Transverse colon (tissue), 4 donors: Measurements from ENCODE around the gene TMC3. TPM values are rescaled to one million over a fixed set of nuclear protein-coding genes. Genes with fewer than 3 reads are reported as not detected.

Source experiments
- DNase-seq: peaks from one replicate; pipeline ENCODE4 v3.0.0-alpha.2; 2019
- H3K27ac ChIP-seq, 4 donors: fragments of 200-600 bp; sonication (generic); 2 replicates each; pipeline ENCODE4 v1.5.1; 2016 to 2018; ENCODE audit warnings: inconsistent platforms in 4 of 4
- H3K27me3 ChIP-seq: fragments of 200-600 bp; sonication (generic); 2 replicates; pipeline ENCODE4 v1.5.1; 2017; ENCODE audit warnings: inconsistent platforms
- H3K36me3 ChIP-seq, 4 donors: fragments of 200-600 bp; sonication (generic); 2 replicates each; pipeline ENCODE4 v1.5.1; 2017 to 2019; ENCODE audit warnings: inconsistent platforms in 4 of 4
- H3K4me1 ChIP-seq, 4 donors: fragments of 200-600 bp; sonication (generic); 2 replicates each; pipeline ENCODE4 v1.5.1; 2017 to 2020; ENCODE audit warnings: inconsistent platforms in 4 of 4
- H3K4me3 ChIP-seq, 4 donors: fragments of 200-600 bp; sonication (generic); 1 replicate in 1 of 4; 2 replicates in 3 of 4; pipeline versions ENCODE4 v1.5.1 to v1.6.1; 2017 to 2019; ENCODE audit warnings: inconsistent platforms in 4 of 4
- H3K9me3 ChIP-seq, 2 donors: fragments of 200-600 bp; sonication (generic); 2 replicates each; pipeline ENCODE4 v1.5.1; 2017 to 2019; ENCODE audit warnings: inconsistent platforms in 2 of 2
- EP300 ChIP-seq: sonication (generic); formaldehyde crosslinking; IDR thresholded peaks from one replicate; pipeline ENCODE4 v1.6.1; 2017; ENCODE audit warnings: antibody characterized with exemption, low read depth
- POLR2A ChIP-seq: fragments of 450-650 bp; IDR thresholded peaks from one replicate; pipeline ENCODE4 v1.6.1; 2016; ENCODE audit warnings: antibody characterized with exemption, mild to moderate bottlenecking, moderate library complexity
- POLR2AphosphoS5 ChIP-seq, 3 donors: sonication (generic); formaldehyde crosslinking; IDR thresholded peaks; one replicate each; pipeline ENCODE4 v1.6.1; 2016; ENCODE audit warnings: antibody characterized with exemption in 3 of 3
- WGBS, 2 donors: methylation state at CpG; one replicate each; pipeline ENCODE4 v1.1.5; 2018; ENCODE audit warnings: low coverage in 1 of 2; 5-methylcytosine and 5-hydroxymethylcytosine counted together
- in situ Hi-C, 4 donors: fragments of 200-750 bp; cut with MboI; loops; one replicate each; pipeline versions ENCODE4 v1.15.0 to v1.15.1; 2017; ENCODE audit warnings: low sequenced_read_pairs in 3 of 4, low pct_ligation_motif_present in 1 of 4, low pct_unique_long_range_greater_than_20kb in 1 of 4
- intact Hi-C: fragments of 100-400 bp; cut with DNase I; formaldehyde crosslinking; loops from one replicate; pipeline ENCODE4 v1.15.1; 2023; ENCODE audit warnings: low total_unique reads
- total RNA-seq, 4 donors: library from RNA; depleted of rRNA; stranded (reverse); fragments of >200 nt; gene quantifications; one replicate each; pipeline ENCODE4 v1.1.0, GENCODE V29; 2016
- TF ChIP-seq, protein P1 (sequence below), 5 experiments: fragments of 200-600 bp in 3 of 5; fragments of 450-650 bp in 2 of 5; sonication (generic) in 3 of 5; IDR thresholded peaks; 1 replicate in 2 of 5; 2 replicates in 3 of 5; pipeline ENCODE4 v1.5.1; 2016 to 2017; ENCODE audit warnings: antibody characterized with exemption in 5 of 5, inconsistent platforms in 3 of 5, mild to moderate bottlenecking in 2 of 5, moderate library complexity in 1 of 5

Gene TMC3
- total RNA-seq, 4 donors from 2014 or later, result 0.14 to 0.64 TPM; not detected in 2

DNA sequence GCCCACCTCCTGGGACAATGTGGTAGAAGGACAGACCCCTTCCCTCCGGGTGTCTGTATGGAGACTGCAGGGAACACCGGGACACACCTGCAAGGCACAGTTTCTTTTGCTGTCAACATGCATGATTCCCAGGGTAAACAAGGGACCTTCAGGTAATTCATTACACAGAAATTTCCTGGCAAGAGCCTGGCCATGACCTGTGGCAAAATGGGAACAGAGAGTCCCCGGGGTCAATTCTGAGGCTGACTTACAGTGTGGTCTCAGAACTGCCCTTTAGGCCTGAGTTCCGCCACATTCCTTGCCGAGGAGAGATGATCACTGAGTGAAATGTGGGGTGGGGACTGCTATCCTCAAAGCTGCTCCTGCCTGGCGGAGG, 56.4 kb downstream of the TMC3 start:
- Histone ChIP-seq H3K4me3 (no peak overlapping the region), H3K27ac (peak overlapping the region in 1 of 4 donors; percentile 30), H3K27me3 (no peaks in the 10 kb centered on the region), H3K36me3 (peaks cover 0 to 20% (median 6%) of the 10 kb centered on the region in 4 donors), H3K4me1 (peaks cover 4 to 17% (median 9%) of the 10 kb centered on the region in 4 donors), H3K9me3 (no peaks in the 10 kb centered on the region)
- in situ Hi-C loops (no loop called here), intact Hi-C loops (no loop called here)
- WGBS, 2 donors, result 89% methylated on average over 6 of the region's 6 CpGs; no CpG with 5 or more reads in 1 of the 2 donors
- TF ChIP-seq, protein P1, sequence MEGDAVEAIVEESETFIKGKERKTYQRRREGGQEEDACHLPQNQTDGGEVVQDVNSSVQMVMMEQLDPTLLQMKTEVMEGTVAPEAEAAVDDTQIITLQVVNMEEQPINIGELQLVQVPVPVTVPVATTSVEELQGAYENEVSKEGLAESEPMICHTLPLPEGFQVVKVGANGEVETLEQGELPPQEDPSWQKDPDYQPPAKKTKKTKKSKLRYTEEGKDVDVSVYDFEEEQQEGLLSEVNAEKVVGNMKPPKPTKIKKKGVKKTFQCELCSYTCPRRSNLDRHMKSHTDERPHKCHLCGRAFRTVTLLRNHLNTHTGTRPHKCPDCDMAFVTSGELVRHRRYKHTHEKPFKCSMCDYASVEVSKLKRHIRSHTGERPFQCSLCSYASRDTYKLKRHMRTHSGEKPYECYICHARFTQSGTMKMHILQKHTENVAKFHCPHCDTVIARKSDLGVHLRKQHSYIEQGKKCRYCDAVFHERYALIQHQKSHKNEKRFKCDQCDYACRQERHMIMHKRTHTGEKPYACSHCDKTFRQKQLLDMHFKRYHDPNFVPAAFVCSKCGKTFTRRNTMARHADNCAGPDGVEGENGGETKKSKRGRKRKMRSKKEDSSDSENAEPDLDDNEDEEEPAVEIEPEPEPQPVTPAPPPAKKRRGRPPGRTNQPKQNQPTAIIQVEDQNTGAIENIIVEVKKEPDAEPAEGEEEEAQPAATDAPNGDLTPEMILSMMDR (IDR thresholded peaks at IDR 0.05), result no peak
- TF ChIP-seq EP300, result no peak
- TF ChIP-seq POLR2A, result no peak
- TF ChIP-seq POLR2AphosphoS5 (IDR thresholded peaks at IDR 0.05), result no peak
- DNase-seq, result no peak

DNA sequence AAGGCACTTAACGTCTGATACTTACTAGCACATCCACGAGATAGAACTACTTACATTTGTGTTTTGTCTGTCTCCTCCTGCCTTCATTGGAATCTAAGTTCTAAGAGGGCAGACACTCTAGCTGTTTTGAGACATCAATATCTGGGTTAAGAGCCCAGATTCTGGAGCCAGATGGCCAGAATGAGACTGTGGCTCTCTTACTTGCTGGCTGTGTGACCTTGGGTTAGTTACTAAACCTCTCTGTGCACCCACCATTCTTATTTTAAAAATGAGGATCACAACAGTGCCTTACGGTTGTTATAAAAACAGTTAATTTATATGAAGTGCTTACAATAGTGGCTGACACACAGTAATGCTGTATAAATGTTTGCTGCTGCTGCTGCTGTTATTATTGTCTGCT, 57.7 kb downstream of the TMC3 start:
- 79 to 86% methylated on average over 3 of the region's 3 CpGs for WGBS, 2 donors
- no peak overlapping the region for H3K27ac ChIP-seq
- H3K4me3 ChIP-seq, result no peak overlapping the region
- intact Hi-C loops, result no loop called here
- peaks cover 0 to 14% (median 5%) of the 10 kb centered on the region in 4 donors for H3K4me1 ChIP-seq
- no peak for DNase-seq
- peaks cover 0 to 23% (median 7%) of the 10 kb centered on the region in 4 donors for H3K36me3 ChIP-seq
- H3K9me3 ChIP-seq, result no peaks in the 10 kb centered on the region
- in situ Hi-C loops, result no loop called here
- no peaks in the 10 kb centered on the region for H3K27me3 ChIP-seq
- TF ChIP-seq EP300 (no peak), POLR2AphosphoS5 (IDR thresholded peaks at IDR 0.05) (no peak), POLR2A (no peak)
- TF ChIP-seq, protein P1 (IDR thresholded peaks at IDR 0.05), result no peak

DNA sequence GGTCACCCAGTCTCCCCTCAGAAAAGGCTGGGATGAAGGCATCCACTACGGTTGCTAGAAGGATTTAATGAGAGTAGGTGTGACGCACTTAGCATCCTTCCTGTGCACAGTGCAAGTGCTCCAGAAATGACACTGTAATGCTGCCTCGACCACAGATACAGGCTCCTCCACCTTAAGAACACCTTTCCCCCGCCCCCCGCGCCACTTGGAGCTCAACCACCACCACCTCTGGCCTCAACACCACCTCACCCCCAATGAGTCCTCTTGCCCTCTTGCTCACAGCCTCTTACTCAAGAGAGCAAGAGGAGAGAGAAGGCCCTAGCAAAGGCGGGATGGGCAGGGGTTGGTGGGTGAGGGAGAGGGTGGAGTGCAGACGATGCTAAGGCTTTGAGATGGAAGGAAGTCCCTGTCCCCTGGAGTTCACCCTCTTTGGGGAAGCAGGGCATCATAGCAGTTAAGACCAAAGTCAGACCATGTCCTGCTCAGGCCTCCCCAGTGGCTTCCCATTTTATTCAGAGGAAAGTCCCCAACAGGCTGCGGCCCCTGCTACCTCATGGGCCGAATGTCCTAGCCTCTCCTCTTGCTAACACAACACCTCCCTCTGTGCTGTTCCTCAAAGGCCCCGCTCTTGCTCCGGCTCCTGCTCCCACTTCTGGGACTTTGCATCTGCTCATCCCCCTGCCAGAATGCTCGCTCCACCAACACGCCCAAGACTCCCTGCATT, 58.4 kb downstream of the TMC3 start:
- H3K4me1 ChIP-seq, result peaks cover 0 to 14% (median 5%) of the 10 kb centered on the region in 4 donors
- H3K9me3 ChIP-seq, result no peaks in the 10 kb centered on the region
- 83% methylated on average over 5 to 14 of the region's 14 CpGs for WGBS, 2 donors
- intact Hi-C loops, result no loop called here
- no peak overlapping the region for H3K27ac ChIP-seq
- TF ChIP-seq POLR2AphosphoS5 (IDR thresholded peaks at IDR 0.05), result no peak
- TF ChIP-seq, protein P1 (IDR thresholded peaks at IDR 0.05), result no peak
- no peak for TF ChIP-seq POLR2A
- no peak overlapping the region for H3K4me3 ChIP-seq
- no peak for DNase-seq
- no peaks in the 10 kb centered on the region for H3K27me3 ChIP-seq
- H3K36me3 ChIP-seq, result peaks cover 0 to 23% (median 7%) of the 10 kb centered on the region in 4 donors
- in situ Hi-C loops, result no loop called here

DNA sequence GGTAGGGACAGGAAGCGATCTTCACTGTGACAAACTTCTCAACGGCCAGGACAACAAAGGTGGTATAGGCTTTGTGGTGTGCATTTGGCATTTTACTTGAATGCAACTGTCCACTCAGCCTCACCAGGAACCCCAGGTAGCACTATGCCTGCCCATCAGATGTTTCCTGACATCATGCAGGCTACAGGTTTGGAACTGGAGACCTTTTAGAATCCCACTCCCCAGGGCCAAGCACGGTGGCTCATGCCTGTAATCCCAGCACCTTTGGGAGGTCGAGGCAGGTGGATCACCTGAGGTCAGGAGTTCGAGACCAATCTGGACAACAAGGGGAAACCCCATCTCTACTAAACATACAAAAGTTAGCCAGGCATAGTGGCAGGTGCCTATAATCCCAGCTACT, 59.6 kb downstream of the TMC3 start:
- no peak for DNase-seq
- Histone ChIP-seq H3K27me3 (no peaks in the 10 kb centered on the region), H3K36me3 (peaks cover 0 to 21% (median 6%) of the 10 kb centered on the region in 4 donors), H3K9me3 (no peaks in the 10 kb centered on the region), H3K4me3 (no peak overlapping the region), H3K4me1 (peaks cover 0 to 14% (median 5%) of the 10 kb centered on the region in 4 donors), H3K27ac (no peak overlapping the region)
- 89 to 100% methylated on average over 1 to 5 of the region's 5 CpGs for WGBS, 2 donors
- in situ Hi-C loops (no loop called here), intact Hi-C loops (no loop called here)
- TF ChIP-seq, protein P1 (IDR thresholded peaks at IDR 0.05), result no peak
- TF ChIP-seq POLR2A, result no peak
- no peak for TF ChIP-seq POLR2AphosphoS5 (IDR thresholded peaks at IDR 0.05)
- TF ChIP-seq EP300, result no peak
